Measurements from ENCODE around the gene CARD9.

DNA sequence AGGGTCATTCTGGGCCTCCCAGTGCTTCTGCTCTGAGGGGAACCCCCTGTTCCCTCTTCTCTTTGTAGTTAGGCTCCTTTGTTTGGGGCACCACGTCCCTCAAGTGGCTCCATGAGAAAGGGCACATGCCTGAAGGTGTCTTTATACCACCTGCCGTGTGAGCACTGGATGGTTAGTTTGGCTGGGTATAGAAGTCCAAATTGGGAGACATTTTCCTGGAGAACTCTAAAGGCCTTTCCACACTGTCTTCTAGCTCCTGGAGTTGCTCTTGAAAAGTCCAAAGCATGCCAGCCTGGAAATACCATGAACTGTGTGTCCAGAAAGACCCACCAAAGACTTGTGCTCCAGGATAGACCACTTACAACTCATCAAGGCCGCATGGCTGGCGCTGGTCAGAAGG is 58.5 kb downstream of the CARD9 start:
- TF ChIP-seq, protein P1, sequence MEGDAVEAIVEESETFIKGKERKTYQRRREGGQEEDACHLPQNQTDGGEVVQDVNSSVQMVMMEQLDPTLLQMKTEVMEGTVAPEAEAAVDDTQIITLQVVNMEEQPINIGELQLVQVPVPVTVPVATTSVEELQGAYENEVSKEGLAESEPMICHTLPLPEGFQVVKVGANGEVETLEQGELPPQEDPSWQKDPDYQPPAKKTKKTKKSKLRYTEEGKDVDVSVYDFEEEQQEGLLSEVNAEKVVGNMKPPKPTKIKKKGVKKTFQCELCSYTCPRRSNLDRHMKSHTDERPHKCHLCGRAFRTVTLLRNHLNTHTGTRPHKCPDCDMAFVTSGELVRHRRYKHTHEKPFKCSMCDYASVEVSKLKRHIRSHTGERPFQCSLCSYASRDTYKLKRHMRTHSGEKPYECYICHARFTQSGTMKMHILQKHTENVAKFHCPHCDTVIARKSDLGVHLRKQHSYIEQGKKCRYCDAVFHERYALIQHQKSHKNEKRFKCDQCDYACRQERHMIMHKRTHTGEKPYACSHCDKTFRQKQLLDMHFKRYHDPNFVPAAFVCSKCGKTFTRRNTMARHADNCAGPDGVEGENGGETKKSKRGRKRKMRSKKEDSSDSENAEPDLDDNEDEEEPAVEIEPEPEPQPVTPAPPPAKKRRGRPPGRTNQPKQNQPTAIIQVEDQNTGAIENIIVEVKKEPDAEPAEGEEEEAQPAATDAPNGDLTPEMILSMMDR (conservative IDR thresholded peaks at IDR 0.05) = no peak
- TF ChIP-seq ZFX (IDR thresholded peaks at IDR 0.05) = no peak
